IMR-90 (cell line): ENCODE results near the gene HDAC7. TPM values are rescaled to one million over a fixed set of nuclear protein-coding genes. Genes with fewer than 3 reads are reported as not detected.

Source experiments
- ATAC-seq: fragments of 200-7000 bp; cut with Tn5 transposase; 2 replicates; pipeline ENCODE4 v1.9.1; 2020; ENCODE audit warnings: low read depth, mild to moderate bottlenecking, moderate library complexity
- BruUV-seq: library from RNA; stranded (reverse); fragments of 400-500 nt; replicated peaks from 2 replicates; lab custom pipeline; 2021; lab: Mats Ljungman, UMichigan
- CTCF ChIA-PET: fragments of 300-600 bp; formaldehyde crosslinking; extraction: SDS; loops from one replicate; lab custom pipeline; 2021; ENCODE audit warnings: antibody characterized with exemption; lab: Yijun Ruan, JAX
- POLR2A ChIA-PET: fragments of 300-600 bp; sonication (Branson Sonifier 250); formaldehyde crosslinking; loops from one replicate; lab custom pipeline; 2022; ENCODE audit warnings: antibody characterized with exemption; ENCODE audit not compliant: unreplicated experiment; lab: Charles Lee
- DNase-seq: peaks from one replicate; pipeline ENCODE4 v3.0.0; 2013
- H2AFZ ChIP-seq: replicated peaks from 2 replicates; pipeline ENCODE3; 2013; ENCODE audit warnings: low read length, mild to moderate bottlenecking; ENCODE audit not compliant: poor library complexity
- H2AK5ac ChIP-seq: 2 replicates; pipeline ENCODE4 v1.6.1; 2013; ENCODE audit warnings: low read depth, low read length, inconsistent platforms
- H2AK9ac ChIP-seq: replicated peaks from 2 replicates; pipeline ENCODE3; 2013; ENCODE audit warnings: mild to moderate bottlenecking, low read depth, low read length, moderate library complexity; ENCODE audit not compliant: poor library complexity
- H2BK120ac ChIP-seq: 2 replicates; pipeline ENCODE4 v1.6.1; 2013; ENCODE audit warnings: low read depth, low read length, inconsistent platforms
- H2BK15ac ChIP-seq: 3 replicates; pipeline ENCODE4 v1.6.1; 2013; ENCODE audit warnings: low read depth, low read length, inconsistent platforms
- H2BK20ac ChIP-seq: 2 replicates; pipeline ENCODE4 v1.6.1; 2013; ENCODE audit warnings: low read depth, mild to moderate bottlenecking, inconsistent platforms, low read length, moderate library complexity
- H2BK5ac ChIP-seq: 2 replicates; pipeline ENCODE4 v1.6.1; 2013; ENCODE audit warnings: mild to moderate bottlenecking, low read depth, low read length, inconsistent platforms; ENCODE audit not compliant: poor library complexity, severe bottlenecking
- H3K14ac ChIP-seq: replicated peaks from 2 replicates; pipeline ENCODE4 v1.6.1; 2013; ENCODE audit warnings: low read depth, low read length, inconsistent platforms
- H3K18ac ChIP-seq: 2 replicates; pipeline ENCODE4 v1.6.1; 2013; ENCODE audit warnings: low read depth, low read length, control low read depth
- H3K23ac ChIP-seq: 2 replicates; pipeline ENCODE4 v1.6.1; 2013; ENCODE audit warnings: low read depth, low read length, inconsistent platforms
- H3K27ac ChIP-seq: 2 replicates; pipeline ENCODE4 v1.5.1; 2013; ENCODE audit warnings: mild to moderate bottlenecking, control low read depth, low read length; ENCODE audit not compliant: insufficient read depth
- H3K27me3 ChIP-seq: 2 replicates; pipeline ENCODE4 v1.6.1; 2013; ENCODE audit warnings: low read length; ENCODE audit not compliant: control insufficient read depth, insufficient read depth
- H3K36me3 ChIP-seq: 2 replicates; pipeline ENCODE4 v1.6.1; 2013; ENCODE audit warnings: low read length, mixed read lengths; ENCODE audit not compliant: control insufficient read depth, insufficient read depth
- H3K4ac ChIP-seq: 2 replicates; pipeline ENCODE4 v1.6.1; 2013; ENCODE audit warnings: low read depth, low read length, inconsistent platforms
- H3K4me1 ChIP-seq: 2 replicates; pipeline ENCODE4 v1.6.1; 2013; ENCODE audit warnings: low read length, mixed read lengths; ENCODE audit not compliant: control insufficient read depth, insufficient read depth
- H3K4me2 ChIP-seq: 2 replicates; pipeline ENCODE4 v1.6.1; 2013; ENCODE audit warnings: low read depth, mild to moderate bottlenecking, control low read depth, low read length, moderate library complexity
- H3K4me3 ChIP-seq: 2 replicates; pipeline ENCODE4 v1.5.1; 2013; ENCODE audit warnings: low read depth, mild to moderate bottlenecking, control low read depth, low read length, moderate library complexity; ENCODE audit not compliant: insufficient read depth
- H3K56ac ChIP-seq: 2 replicates; pipeline ENCODE4 v1.6.1; 2013; ENCODE audit warnings: low read length, inconsistent platforms; ENCODE audit not compliant: insufficient read depth; ENCODE audit errors: extremely low read depth
- H3K79me1 ChIP-seq, 2 experiments: 2 replicates each; pipeline ENCODE4 v1.6.1; 2013; ENCODE audit warnings: low read length in 2 of 2, inconsistent platforms in 1 of 2, low read depth in 1 of 2
- H3K9ac ChIP-seq: 2 replicates; pipeline ENCODE4 v1.6.1; 2013; ENCODE audit warnings: low read depth, low read length, control low read depth
- H3K9me1 ChIP-seq: 2 replicates; pipeline ENCODE4 v1.6.1; 2013; ENCODE audit warnings: low read length, inconsistent platforms; ENCODE audit not compliant: insufficient read depth
- H3K9me3 ChIP-seq: 2 replicates; pipeline ENCODE4 v1.6.1; 2013; ENCODE audit warnings: low read length; ENCODE audit not compliant: control insufficient read depth, insufficient read depth
- H4K20me1 ChIP-seq: 2 replicates; pipeline ENCODE4 v1.6.1; 2013; ENCODE audit warnings: low read length, inconsistent platforms; ENCODE audit not compliant: insufficient read depth
- H4K5ac ChIP-seq: 2 replicates; pipeline ENCODE4 v1.6.1; 2013; ENCODE audit warnings: mild to moderate bottlenecking, low read depth, low read length, control low read depth
- H4K8ac ChIP-seq, 2 experiments: 2 replicates each; pipeline ENCODE4 v1.6.1; 2013; ENCODE audit warnings: low read depth in 2 of 2, low read length in 2 of 2, control low read depth in 1 of 2, inconsistent platforms in 1 of 2
- H4K91ac ChIP-seq: 2 replicates; pipeline ENCODE4 v1.6.1; 2013; ENCODE audit warnings: low read depth, low read length, inconsistent platforms; ENCODE audit not compliant: insufficient read depth
- CEBPB ChIP-seq: IDR thresholded peaks from 2 replicates; pipeline ENCODE4 v1.6.1; 2012; ENCODE audit warnings: low read depth, low read length, improper control_type of control experiment
- CHD1 ChIP-seq: IDR thresholded peaks from 2 replicates; pipeline ENCODE4 v1.6.1; 2012; ENCODE audit warnings: low read depth, low read length, improper control_type of control experiment
- FOS ChIP-seq: fragments of 150-350 bp; IDR thresholded peaks from 2 replicates; pipeline ENCODE4 v1.6.1; 2016; ENCODE audit warnings: low read depth, low read length
- MAFK ChIP-seq: IDR thresholded peaks from 2 replicates; pipeline ENCODE4 v1.6.1; 2012; ENCODE audit warnings: low read depth, low read length, improper control_type of control experiment
- MAZ ChIP-seq: IDR thresholded peaks from 2 replicates; pipeline ENCODE4 v1.6.1; 2012; ENCODE audit warnings: low read depth, mild to moderate bottlenecking, low read length, improper control_type of control experiment, moderate library complexity, borderline replicate concordance
- POLR2A ChIP-seq: IDR thresholded peaks from 2 replicates; pipeline ENCODE4 v1.6.1; 2012; ENCODE audit warnings: mild to moderate bottlenecking, low read depth, low read length
- RAD21 ChIP-seq: IDR thresholded peaks from 2 replicates; pipeline ENCODE4 v1.6.1; 2012; ENCODE audit warnings: low read length, improper control_type of control experiment
- RCOR1 ChIP-seq: IDR thresholded peaks from 2 replicates; pipeline ENCODE4 v1.6.1; 2012; ENCODE audit warnings: mild to moderate bottlenecking, low read length, improper control_type of control experiment; ENCODE audit not compliant: insufficient replicate concordance
- RFX5 ChIP-seq: IDR thresholded peaks from 2 replicates; pipeline ENCODE4 v1.8.0; 2012; ENCODE audit warnings: low read depth, mild to moderate bottlenecking, low read length, moderate library complexity
- SMC3 ChIP-seq: fragments of 150-350 bp; IDR thresholded peaks from 2 replicates; pipeline ENCODE4 v1.6.1; 2016; ENCODE audit warnings: low read depth, mild to moderate bottlenecking, antibody characterized with exemption, low read length, moderate library complexity
- USF2 ChIP-seq: fragments of 150-350 bp; IDR thresholded peaks from 2 replicates; pipeline ENCODE4 v1.6.1; 2017; ENCODE audit warnings: mild to moderate bottlenecking, antibody characterized with exemption, low read length, low read depth
- WGBS, 2 experiments: methylation state at CpG; one replicate each; pipeline versions ENCODE4 v1.1.5 to v1.1.7; 2013; ENCODE audit warnings: missing lambda C conversion rate in 2 of 2; ENCODE audit not compliant: insufficient read length in 1 of 2; ENCODE audit errors: extremely low coverage in 2 of 2; 5-methylcytosine and 5-hydroxymethylcytosine counted together
- dilution Hi-C: fragments of 300-500 bp; cut with HindIII; formaldehyde crosslinking; loops from one replicate; pipeline ENCODE4 v1.14.3; 2018; ENCODE audit warnings: low sequenced_read_pairs; ENCODE audit not compliant: unreplicated experiment
- in situ Hi-C: fragments of 300-500 bp; cut with MboI; formaldehyde crosslinking; loops from 3 replicates; pipeline ENCODE4 v1.14.3; 2019; ENCODE audit warnings: low sequenced_read_pairs, inconsistent platforms, mixed read lengths
- intact Hi-C: fragments of 100-400 bp; cut with micrococcal nuclease; formaldehyde crosslinking; loops from 2 replicates; pipeline ENCODE4 v1.10.0; 2022
- polyA plus RNA-seq, 3 experiments: library from polyadenylated mRNA; depleted of rRNA; stranded (reverse); fragments of >200 nt; gene quantifications; 2 replicates each; pipeline ENCODE4 v1.2.3, GENCODE V29; 2012; ENCODE audit warnings: low replicate concordance in 1 of 3
- total RNA-seq: library from RNA; depleted of rRNA; stranded (reverse); fragments of >200 nt; gene quantifications from 2 replicates; pipeline ENCODE4 v1.2.3, GENCODE V29; 2012
- TF ChIP-seq, protein P1 (sequence below): fragments of 150-350 bp; IDR thresholded peaks from 2 replicates; pipeline ENCODE4 v1.6.1; 2016; ENCODE audit warnings: low read depth, mild to moderate bottlenecking, low read length, moderate library complexity, borderline replicate concordance
- TF ChIP-seq, protein P2 (sequence below): conservative IDR thresholded peaks from 2 replicates; pipeline ENCODE4 v1.5.1; 2012; ENCODE audit warnings: mild to moderate bottlenecking, low read depth, low read length, improper control_type of control experiment

HDAC7 gene
- total and polyA plus RNA-seq, 2 of the 4 experiments (the other 2 are of a cell fraction), result 10.4 to 64.7 TPM

- Histone ChIP-seq H4K91ac (peak overlapping the region; percentile 91), H3K4ac (peak overlapping the region; percentile 96), H3K36me3 (no peaks in the 10 kb centered on the region), H3K27ac (no peak overlapping the region), H4K8ac (peak overlapping the region; percentile 84 to 95; a peak in 3 of 4 replicates), H3K4me1 (peaks cover 14% of the 10 kb centered on the region), H3K23ac (peak overlapping the region; percentile 46; the same call in 1 of the 2 replicates), H3K9ac (0 out of 2 replicates have a peak overlapping the region, but pooled peaks have one; percentile 2), H2BK20ac (peak overlapping the region; percentile 84; the same call in 1 of the 2 replicates), H3K27me3 (no peaks in the 10 kb centered on the region), H3K79me1 (peaks cover 0 to 5% of the 10 kb centered on the region in 2 experiments; a peak in 1 of 4 replicates), H3K9me3 (no peaks in the 10 kb centered on the region), H2BK15ac (peak overlapping the region; percentile 99; the same call in 2 of the 3 replicates), H2AFZ (peak overlapping the region; percentile 83), H3K9me1 (peaks cover 11% of the 10 kb centered on the region), H3K4me3 (no peak overlapping the region), H4K20me1 (no peaks in the 10 kb centered on the region), H2AK5ac (peak overlapping the region; percentile 49), H3K14ac (peak overlapping the region; percentile 89), H3K18ac (peak overlapping the region; percentile 70), H2BK5ac (no peak overlapping the region), H3K56ac (no peak overlapping the region), H3K4me2 (no peak overlapping the region), H4K5ac (peak overlapping the region; percentile 89), H2AK9ac (peak overlapping the region; percentile 66), H2BK120ac (peak overlapping the region; percentile 92; the same call in 1 of the 2 replicates)
- no TSS peak for BruUV-seq
- no peak for TF ChIP-seq MAFK
- TF ChIP-seq POLR2A, result no peak
- TF ChIP-seq, protein P1, sequence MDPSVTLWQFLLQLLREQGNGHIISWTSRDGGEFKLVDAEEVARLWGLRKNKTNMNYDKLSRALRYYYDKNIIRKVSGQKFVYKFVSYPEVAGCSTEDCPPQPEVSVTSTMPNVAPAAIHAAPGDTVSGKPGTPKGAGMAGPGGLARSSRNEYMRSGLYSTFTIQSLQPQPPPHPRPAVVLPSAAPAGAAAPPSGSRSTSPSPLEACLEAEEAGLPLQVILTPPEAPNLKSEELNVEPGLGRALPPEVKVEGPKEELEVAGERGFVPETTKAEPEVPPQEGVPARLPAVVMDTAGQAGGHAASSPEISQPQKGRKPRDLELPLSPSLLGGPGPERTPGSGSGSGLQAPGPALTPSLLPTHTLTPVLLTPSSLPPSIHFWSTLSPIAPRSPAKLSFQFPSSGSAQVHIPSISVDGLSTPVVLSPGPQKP, result no peak
- TF ChIP-seq USF2, result no peak
- TF ChIP-seq CHD1, result no peak
- TF ChIP-seq, protein P2, sequence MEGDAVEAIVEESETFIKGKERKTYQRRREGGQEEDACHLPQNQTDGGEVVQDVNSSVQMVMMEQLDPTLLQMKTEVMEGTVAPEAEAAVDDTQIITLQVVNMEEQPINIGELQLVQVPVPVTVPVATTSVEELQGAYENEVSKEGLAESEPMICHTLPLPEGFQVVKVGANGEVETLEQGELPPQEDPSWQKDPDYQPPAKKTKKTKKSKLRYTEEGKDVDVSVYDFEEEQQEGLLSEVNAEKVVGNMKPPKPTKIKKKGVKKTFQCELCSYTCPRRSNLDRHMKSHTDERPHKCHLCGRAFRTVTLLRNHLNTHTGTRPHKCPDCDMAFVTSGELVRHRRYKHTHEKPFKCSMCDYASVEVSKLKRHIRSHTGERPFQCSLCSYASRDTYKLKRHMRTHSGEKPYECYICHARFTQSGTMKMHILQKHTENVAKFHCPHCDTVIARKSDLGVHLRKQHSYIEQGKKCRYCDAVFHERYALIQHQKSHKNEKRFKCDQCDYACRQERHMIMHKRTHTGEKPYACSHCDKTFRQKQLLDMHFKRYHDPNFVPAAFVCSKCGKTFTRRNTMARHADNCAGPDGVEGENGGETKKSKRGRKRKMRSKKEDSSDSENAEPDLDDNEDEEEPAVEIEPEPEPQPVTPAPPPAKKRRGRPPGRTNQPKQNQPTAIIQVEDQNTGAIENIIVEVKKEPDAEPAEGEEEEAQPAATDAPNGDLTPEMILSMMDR, result no peak
- no peak for TF ChIP-seq FOS
- TF ChIP-seq MAZ, result no peak
- no peak for TF ChIP-seq SMC3
- TF ChIP-seq RAD21, result no peak
- no peak for TF ChIP-seq RCOR1
- TF ChIP-seq RFX5, result no peak
- no peak for TF ChIP-seq CEBPB
- intact Hi-C loops (no loop called here), dilution Hi-C loops (no loop called here), in situ Hi-C loops (loop anchor here (5.0 kb wide), 1 partner anchor 42 kb away; no protein-coding TSS in a partner anchor)
- ChIA-PET POLR2A (interaction anchor here (1.2 kb wide), 1 partner anchor 9 kb away, joined by 4 read pairs; no protein-coding TSS in a partner anchor), CTCF (no interaction called here)
- ATAC-seq (no peak), DNase-seq (no peak)
- 57% methylated on average over 1 of the region's 4 CpGs; no CpG with 5 or more reads in 1 of the 2 experiments for WGBS, 2 experiments
Observed at GRCh38 chr12:47829584-47829983, 9.9 kb upstream of the HDAC7 start.
